HCT116 (cell line): Measurements from ENCODE around the gene PSMB7. TPM values are rescaled to one million over a fixed set of nuclear protein-coding genes. Genes with fewer than 3 reads are reported as not detected.

Experiments
- ATAC-seq: fragments of 200-7000 bp; cut with Tn5 transposase; 2 replicates; pipeline ENCODE4 v1.9.1; 2020; ENCODE audit warnings: mild to moderate bottlenecking, moderate library complexity
- BruUV-seq: library from RNA; stranded (reverse); fragments of 400-500 nt; replicated peaks from 2 replicates; lab custom pipeline; 2021; lab: Mats Ljungman, UMichigan
- CTCF ChIA-PET: fragments of 300-600 bp; sonication (Branson Sonifier 250); formaldehyde crosslinking; loops from one replicate; lab custom pipeline; 2021; ENCODE audit warnings: antibody characterized with exemption; lab: Charles Lee
- POLR2A ChIA-PET: fragments of 300-600, 350-600 bp; sonication (Branson Sonifier 250); formaldehyde crosslinking; loops from one replicate; lab custom pipeline; 2021; ENCODE audit warnings: antibody characterized with exemption; lab: Charles Lee
- RAD21 ChIA-PET, 2 experiments: fragments of 300-600 bp; sonication (Branson Sonifier 250); formaldehyde crosslinking; loops; one replicate each; lab custom pipeline; 2023; ENCODE audit warnings: low total read pairs in 2 of 2; ENCODE audit not compliant: uncharacterized antibody in 2 of 2, unreplicated experiment in 2 of 2, low non-redundant PET in 1 of 2; lab: Charles Lee
- DNase-seq: peaks from one replicate; pipeline ENCODE4 v3.0.0-alpha.2; 2010; ENCODE audit warnings: low read depth, low spot score
- H2AFZ ChIP-seq: fragments of 200-600 bp; shearing (Covaris generic), sonication (generic); 2 replicates; pipeline ENCODE4 v1.6.1; 2017; ENCODE audit warnings: low read depth, mixed run types, mixed read lengths, antibody characterized with exemption, low read length; ENCODE audit not compliant: poor library complexity, severe bottlenecking
- H3K27ac ChIP-seq: 2 replicates; pipeline ENCODE4 v1.5.1; 2012; ENCODE audit warnings: low read depth, low read length
- H3K27me3 ChIP-seq: fragments of 200-600 bp; sonication (generic); 2 replicates; pipeline ENCODE4 v1.6.1; 2016; ENCODE audit warnings: mixed run types, low read length, mixed read lengths; ENCODE audit not compliant: insufficient read depth
- H3K36me3 ChIP-seq, 2 experiments: fragments of 200-500 bp in 1 of 2; fragments of 200-600 bp in 1 of 2; sonication (Bioruptor generic) in 1 of 2; sonication (generic) in 1 of 2; 2 replicates each; pipeline versions ENCODE4 v1.5.1 to v1.6.1; 2014 to 2016; ENCODE audit warnings: low read length in 2 of 2, inconsistent platforms in 1 of 2, mixed read lengths in 1 of 2, mixed run types in 1 of 2; ENCODE audit not compliant: insufficient read depth in 2 of 2, control insufficient read depth in 1 of 2
- H3K4me1 ChIP-seq, 2 experiments: fragments of 200-600 bp in 1 of 2; sonication (generic) in 1 of 2; 2 replicates each; pipeline versions ENCODE4 v1.5.1 to v1.6.1; 2012 to 2017; ENCODE audit warnings: low read length in 2 of 2, inconsistent platforms in 1 of 2, mild to moderate bottlenecking in 1 of 2, mixed read lengths in 1 of 2, mixed run types in 1 of 2, moderate library complexity in 1 of 2; ENCODE audit not compliant: insufficient read depth in 2 of 2, control insufficient read depth in 1 of 2
- H3K4me2 ChIP-seq: fragments of 200-600 bp; sonication (generic); 2 replicates; pipeline ENCODE4 v1.6.1; 2017; ENCODE audit warnings: mixed run types, low read length, mixed read lengths
- H3K4me3 ChIP-seq, 2 experiments: fragments of 200-600 bp in 1 of 2; sonication (generic) in 1 of 2; replicated peaks in 1 of 2; 2 replicates each; pipeline ENCODE4 v1.5.1; 2011 to 2016; ENCODE audit warnings: low read length in 2 of 2, control low read depth in 1 of 2, low read depth in 1 of 2, mild to moderate bottlenecking in 1 of 2, mixed read lengths in 1 of 2, mixed run types in 1 of 2
- H3K79me2 ChIP-seq: fragments of 200-600 bp; sonication (generic); 2 replicates; pipeline ENCODE4 v1.6.1; 2017; ENCODE audit warnings: mild to moderate bottlenecking, mixed run types, low read length, moderate library complexity, mixed read lengths; ENCODE audit not compliant: insufficient read depth
- H3K9ac ChIP-seq: fragments of 200-600 bp; sonication (generic); 2 replicates; pipeline ENCODE4 v1.6.1; 2016; ENCODE audit warnings: low read length, mixed read lengths
- H3K9me2 ChIP-seq: fragments of 200-600 bp; sonication (generic), shearing (Covaris generic); 2 replicates; pipeline ENCODE4 v1.6.1; 2017; ENCODE audit warnings: mixed run types, mild to moderate bottlenecking, moderate library complexity; ENCODE audit not compliant: insufficient read depth
- H3K9me3 ChIP-seq, 2 experiments: fragments of 200-500 bp in 1 of 2; fragments of 200-600 bp in 1 of 2; sonication (Bioruptor generic) in 1 of 2; sonication (generic) in 1 of 2; 2 replicates each; pipeline ENCODE4 v1.6.1; 2014 to 2017; ENCODE audit warnings: low read length in 2 of 2, mixed read lengths in 2 of 2, inconsistent platforms in 1 of 2, low read depth in 1 of 2, mild to moderate bottlenecking in 1 of 2, mixed run types in 1 of 2, moderate library complexity in 1 of 2; ENCODE audit not compliant: control insufficient read depth in 1 of 2, insufficient read depth in 1 of 2
- H4K20me1 ChIP-seq: fragments of 200-600 bp; sonication (generic), shearing (Covaris generic); 2 replicates; pipeline ENCODE4 v1.6.1; 2017; ENCODE audit warnings: mixed run types, mild to moderate bottlenecking, moderate library complexity; ENCODE audit not compliant: insufficient read depth
- ATF3 ChIP-seq: IDR thresholded peaks from 2 replicates; pipeline ENCODE4 v1.6.1; 2012
- CEBPB ChIP-seq: IDR thresholded peaks from 2 replicates; pipeline ENCODE4 v1.6.1; 2012; ENCODE audit warnings: low read depth
- EZH2 ChIP-seq: fragments of 200-600 bp; sonication (generic); IDR thresholded peaks from 2 replicates; pipeline ENCODE4 v1.6.1; 2017; ENCODE audit warnings: antibody characterized with exemption, mixed run types
- EZH2phosphoT487 ChIP-seq: fragments of 200-600 bp; IDR thresholded peaks from 2 replicates; pipeline ENCODE4 v1.6.1; 2018; ENCODE audit warnings: antibody characterized with exemption, borderline replicate concordance
- FOSL1 ChIP-seq: IDR thresholded peaks from 2 replicates; pipeline ENCODE4 v1.6.1; 2012; ENCODE audit warnings: low read depth
- POLR2A ChIP-seq: IDR thresholded peaks from 2 replicates; pipeline ENCODE4 v1.7.0; 2011; ENCODE audit warnings: borderline replicate concordance; ENCODE audit not compliant: insufficient read depth, insufficient read length; ENCODE audit errors: extremely low read depth
- POLR2AphosphoS5 ChIP-seq: IDR thresholded peaks from 2 replicates; pipeline ENCODE4 v1.6.1; 2011; ENCODE audit warnings: mild to moderate bottlenecking, low read depth, low read length, moderate library complexity
- RAD21 ChIP-seq: IDR thresholded peaks from 2 replicates; pipeline ENCODE4 v1.6.1; 2012; ENCODE audit warnings: low read depth, mild to moderate bottlenecking
- YY1 ChIP-seq: IDR thresholded peaks from 2 replicates; pipeline ENCODE4 v1.6.1; 2011; ENCODE audit warnings: low read length, low read depth, moderate library complexity, mild to moderate bottlenecking; ENCODE audit not compliant: insufficient replicate concordance; ENCODE audit errors: extremely low read depth
- ZNF274 ChIP-seq: fragments of 200-500 bp; sonication (Bioruptor generic); IDR thresholded peaks from 2 replicates; pipeline ENCODE4 v1.6.1; 2014; ENCODE audit warnings: mild to moderate bottlenecking, low read depth, low read length, inconsistent platforms
- intact Hi-C: fragments of 100-400 bp; cut with micrococcal nuclease; formaldehyde crosslinking; loops from 2 replicates; pipeline ENCODE4 v1.10.0; 2022
- total RNA-seq: library from RNA; stranded (reverse); gene quantifications from one replicate; pipeline ENCODE4 v1.2.1, GENCODE V29; 2021; ENCODE audit not compliant: unreplicated experiment
- TF ChIP-seq, protein P1 (sequence below): IDR thresholded peaks from 2 replicates; pipeline ENCODE4 v1.6.1; 2012
- TF ChIP-seq, protein P2 (sequence below), 3 experiments: fragments of 200-600 bp in 1 of 3; sonication (generic) in 1 of 3; IDR thresholded peaks in 2 of 3; conservative IDR thresholded peaks in 1 of 3; 2 replicates each; pipeline ENCODE4 v1.5.1; 2012 to 2017; ENCODE audit warnings: low read depth in 2 of 3, low read length in 2 of 3, antibody characterized with exemption in 1 of 3, borderline replicate concordance in 1 of 3, control low read depth in 1 of 3, mild to moderate bottlenecking in 1 of 3, mixed read lengths in 1 of 3, mixed run types in 1 of 3, moderate library complexity in 1 of 3; ENCODE audit not compliant: insufficient read depth in 1 of 3

Gene PSMB7
- total RNA-seq, 1 experiment from 2014 or later, result 222 TPM

- H3K27me3 ChIP-seq, result no peaks in the 10 kb centered on the region
- H3K4me2 ChIP-seq, result no peak overlapping the region
- H3K27ac ChIP-seq, result no peak overlapping the region
- H3K79me2 ChIP-seq, result peaks cover 82% of the 10 kb centered on the region
- H3K4me3 ChIP-seq, result no peak overlapping the region
- intact Hi-C loops, result no loop called here
- TF ChIP-seq, protein P1, sequence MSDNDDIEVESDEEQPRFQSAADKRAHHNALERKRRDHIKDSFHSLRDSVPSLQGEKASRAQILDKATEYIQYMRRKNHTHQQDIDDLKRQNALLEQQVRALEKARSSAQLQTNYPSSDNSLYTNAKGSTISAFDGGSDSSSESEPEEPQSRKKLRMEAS, result no peak
- TF ChIP-seq RAD21, result peak; percentile 53
- no peak for TF ChIP-seq FOSL1
- TF ChIP-seq, protein P2, sequence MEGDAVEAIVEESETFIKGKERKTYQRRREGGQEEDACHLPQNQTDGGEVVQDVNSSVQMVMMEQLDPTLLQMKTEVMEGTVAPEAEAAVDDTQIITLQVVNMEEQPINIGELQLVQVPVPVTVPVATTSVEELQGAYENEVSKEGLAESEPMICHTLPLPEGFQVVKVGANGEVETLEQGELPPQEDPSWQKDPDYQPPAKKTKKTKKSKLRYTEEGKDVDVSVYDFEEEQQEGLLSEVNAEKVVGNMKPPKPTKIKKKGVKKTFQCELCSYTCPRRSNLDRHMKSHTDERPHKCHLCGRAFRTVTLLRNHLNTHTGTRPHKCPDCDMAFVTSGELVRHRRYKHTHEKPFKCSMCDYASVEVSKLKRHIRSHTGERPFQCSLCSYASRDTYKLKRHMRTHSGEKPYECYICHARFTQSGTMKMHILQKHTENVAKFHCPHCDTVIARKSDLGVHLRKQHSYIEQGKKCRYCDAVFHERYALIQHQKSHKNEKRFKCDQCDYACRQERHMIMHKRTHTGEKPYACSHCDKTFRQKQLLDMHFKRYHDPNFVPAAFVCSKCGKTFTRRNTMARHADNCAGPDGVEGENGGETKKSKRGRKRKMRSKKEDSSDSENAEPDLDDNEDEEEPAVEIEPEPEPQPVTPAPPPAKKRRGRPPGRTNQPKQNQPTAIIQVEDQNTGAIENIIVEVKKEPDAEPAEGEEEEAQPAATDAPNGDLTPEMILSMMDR (IDR thresholded peaks at IDR 0.05 in 2 of 3, conservative IDR thresholded peaks at IDR 0.05 in 1 of 3; ENCODE audit: borderline replicate concordance in 1 of 3, insufficient read depth in 1 of 3, low read depth in 2 of 3, low read length in 2 of 3), result peak; percentile 26 to 32 (median 26); a peak in 4 of 6 replicates
- peak; percentile 48 for ATAC-seq
- H3K9me3 ChIP-seq, result no peaks in the 10 kb centered on the region
- no TSS peak for BruUV-seq
- no peaks in the 10 kb centered on the region for H3K9me2 ChIP-seq
- H3K4me1 ChIP-seq, result no peaks in the 10 kb centered on the region
- peaks cover 25% of the 10 kb centered on the region; the same call in 1 of the 2 replicates for H4K20me1 ChIP-seq
- POLR2A ChIA-PET, result no interaction called here
- H3K36me3 ChIP-seq, result peaks cover 5 to 18% of the 10 kb centered on the region in 2 experiments; a peak in 3 of 4 replicates
- H2AFZ ChIP-seq, result no peak overlapping the region
- CTCF ChIA-PET, result no interaction called here
- DNase-seq, result no peak
- no peak overlapping the region for H3K9ac ChIP-seq
- RAD21 ChIA-PET, result no interaction called here
Observed at GRCh38 chr9:124357721-124358361, 57.4 kb downstream of the PSMB7 start.

GRCh38 chr9:124356745-124357390, 58.4 kb downstream of the PSMB7 start:
- no peak overlapping the region for H3K4me3 ChIP-seq
- peaks cover 73% of the 10 kb centered on the region for H3K79me2 ChIP-seq
- intact Hi-C loops, result no loop called here
- H3K27ac ChIP-seq, result no peak overlapping the region
- H3K9me3 ChIP-seq, result no peaks in the 10 kb centered on the region
- H3K9ac ChIP-seq, result no peak overlapping the region
- H3K27me3 ChIP-seq, result no peaks in the 10 kb centered on the region
- no peaks in the 10 kb centered on the region for H3K4me1 ChIP-seq
- H3K36me3 ChIP-seq, result peaks cover 7 to 26% of the 10 kb centered on the region in 2 experiments; a peak in 3 of 4 replicates
- ATAC-seq (no peak), DNase-seq (no peak)
- H2AFZ ChIP-seq, result no peak overlapping the region
- ChIA-PET POLR2A (no interaction called here), RAD21 (no interaction called here), CTCF (no interaction called here)
- BruUV-seq, result no TSS peak
- peaks cover 25% of the 10 kb centered on the region; the same call in 1 of the 2 replicates for H4K20me1 ChIP-seq
- no peaks in the 10 kb centered on the region for H3K9me2 ChIP-seq
- no peak overlapping the region for H3K4me2 ChIP-seq
- TF ChIP-seq EZH2phosphoT487, result no peak
- TF ChIP-seq POLR2A, result no peak
- TF ChIP-seq POLR2AphosphoS5, result no peak
- TF ChIP-seq YY1, result no peak
- TF ChIP-seq ATF3, result no peak
- TF ChIP-seq, protein P1, result no peak
- TF ChIP-seq ZNF274, result no peak
- no peak for TF ChIP-seq RAD21
- no peak for TF ChIP-seq CEBPB
- no peak for TF ChIP-seq EZH2
- TF ChIP-seq, protein P2 (IDR thresholded peaks at IDR 0.05 in 2 of 3, conservative IDR thresholded peaks at IDR 0.05 in 1 of 3; ENCODE audit: borderline replicate concordance in 1 of 3, insufficient read depth in 1 of 3, low read depth in 2 of 3, low read length in 2 of 3), result no peak
